HUDEP-2 (cell line): ENCODE data around the gene CAMKK2.
"Not testable (repeated sequence)": the region's sequence is repeated elsewhere in the genome, so short reads cannot be mapped to it uniquely, and the experiment has no call there.

Experiments used
- DNase-seq, 76 experiments: peaks; one replicate each; lab custom pipeline; 2025; ENCODE audit not compliant: unreplicated experiment in 76 of 76; lab: John Stamatoyannopoulos, UW

CAMKK2 gene

DNA sequence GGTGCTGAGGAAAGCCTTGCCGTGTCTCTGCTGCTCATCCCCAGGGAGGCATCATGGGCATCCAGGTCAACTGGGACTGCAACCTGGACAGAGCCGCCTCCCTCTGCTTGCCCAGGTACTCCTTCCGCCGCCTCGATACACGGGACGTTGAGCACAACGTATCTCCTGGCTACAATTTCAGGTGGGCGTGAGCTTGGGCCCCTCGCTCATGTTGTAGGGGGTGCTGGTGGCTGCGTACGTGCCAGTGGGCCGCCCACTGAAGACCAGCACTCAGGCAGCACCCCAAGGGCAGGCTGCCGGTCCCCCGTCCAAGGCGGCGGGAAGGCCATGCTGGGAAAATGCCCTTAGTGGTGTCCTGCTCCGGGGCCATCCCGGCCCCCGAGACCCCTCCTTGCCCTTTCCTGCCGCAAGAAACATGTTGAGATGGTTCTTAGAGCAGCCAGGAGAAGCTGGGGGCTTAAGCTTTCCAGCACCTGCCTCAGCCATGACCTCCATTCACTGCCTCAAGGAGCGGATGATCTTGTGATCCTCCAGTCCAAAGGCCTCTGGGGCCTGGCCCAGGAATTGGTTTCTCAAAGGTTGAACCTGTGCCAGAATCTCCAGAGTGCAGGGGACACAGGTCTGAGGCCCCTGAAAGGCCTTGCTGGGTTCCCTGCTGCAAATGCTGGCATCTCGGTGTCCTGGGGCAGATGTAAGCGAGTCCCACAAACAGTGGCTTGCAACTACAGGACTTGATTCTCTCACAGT lies 67.4 kb downstream of the CAMKK2 start:
- DNase-seq, result no peak

DNA sequence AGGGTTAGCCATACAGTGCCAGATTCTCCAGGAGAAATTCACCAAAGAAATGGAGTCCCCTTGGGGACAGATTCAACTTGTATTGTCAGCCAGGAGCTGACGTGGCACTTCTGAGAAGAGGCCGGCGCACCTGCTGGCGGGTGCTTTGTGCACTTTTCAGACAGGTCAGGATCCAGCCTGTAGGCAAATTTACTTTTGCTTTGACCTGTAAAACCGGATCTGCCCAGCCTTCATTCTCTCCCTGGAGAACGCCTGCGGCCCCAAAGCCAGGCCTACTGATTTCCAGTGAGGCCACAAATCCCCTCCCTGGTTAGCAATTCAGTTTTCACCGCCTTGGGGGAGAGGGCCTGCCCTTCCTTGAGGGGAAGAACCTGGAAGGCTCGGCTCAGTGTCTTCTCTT lies 69.2 kb downstream of the CAMKK2 start:
- no peak for DNase-seq

DNA sequence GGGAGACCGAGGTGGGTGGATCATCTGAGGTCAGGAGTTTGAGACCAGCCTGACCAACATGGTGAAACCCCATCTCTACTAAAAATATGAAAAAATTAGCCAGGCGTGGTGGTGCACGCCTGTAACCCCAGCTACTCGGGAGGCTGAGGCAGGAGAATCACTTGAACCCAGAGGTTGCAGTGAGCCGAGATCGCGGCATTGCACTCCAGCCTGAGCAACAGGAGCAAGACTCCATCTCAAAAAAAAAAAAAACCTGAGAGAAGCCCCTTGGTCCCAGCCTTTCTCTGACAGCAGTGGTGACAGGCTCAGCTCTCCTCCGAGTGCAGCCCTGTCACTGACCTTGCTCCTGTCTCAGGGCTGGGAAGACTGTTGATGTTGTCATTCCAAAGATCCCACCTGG lies 69.6 kb downstream of the CAMKK2 start:
- DNase-seq, result not testable (repeated sequence)

DNA sequence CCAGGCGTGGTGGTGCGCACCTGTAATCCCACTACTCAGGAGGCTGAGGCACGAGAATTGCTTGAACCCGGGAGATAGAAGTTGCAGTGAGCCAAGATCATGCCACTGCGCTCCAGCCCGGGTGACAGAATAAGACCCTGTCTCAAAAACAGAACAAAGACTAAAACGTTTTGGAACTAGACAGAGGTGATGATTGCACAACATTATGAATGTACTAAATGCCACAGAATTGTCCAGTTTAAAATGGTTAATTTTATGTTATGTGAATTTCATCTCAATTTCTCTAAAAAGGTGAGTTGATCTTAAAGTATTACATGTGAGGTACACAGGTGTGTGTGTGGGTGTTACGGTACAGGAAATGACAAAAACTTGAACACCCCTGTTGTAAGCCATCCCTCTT lies 70.1 kb downstream of the CAMKK2 start:
- DNase-seq, result no peak

DNA sequence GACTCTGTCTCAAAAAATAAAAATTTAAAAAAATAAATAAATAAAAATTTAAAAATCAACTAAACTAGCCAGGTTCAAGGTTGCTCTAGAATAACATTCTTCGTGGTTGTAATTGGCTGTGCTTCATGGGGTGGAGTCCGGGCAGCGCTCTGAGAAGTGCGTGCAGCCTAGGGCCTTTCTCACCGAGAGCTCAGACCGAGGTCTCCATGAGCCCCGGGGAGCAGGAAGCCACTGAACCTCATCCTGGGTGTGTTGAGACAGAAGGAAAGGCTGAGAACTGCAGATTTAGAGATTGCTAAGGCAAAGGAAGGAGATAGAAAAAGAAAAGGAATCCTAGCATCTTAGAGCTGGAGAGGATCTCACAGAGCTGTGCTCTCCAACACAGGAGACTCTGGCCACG lies 71.9 kb downstream of the CAMKK2 start:
- no peak for DNase-seq

DNA sequence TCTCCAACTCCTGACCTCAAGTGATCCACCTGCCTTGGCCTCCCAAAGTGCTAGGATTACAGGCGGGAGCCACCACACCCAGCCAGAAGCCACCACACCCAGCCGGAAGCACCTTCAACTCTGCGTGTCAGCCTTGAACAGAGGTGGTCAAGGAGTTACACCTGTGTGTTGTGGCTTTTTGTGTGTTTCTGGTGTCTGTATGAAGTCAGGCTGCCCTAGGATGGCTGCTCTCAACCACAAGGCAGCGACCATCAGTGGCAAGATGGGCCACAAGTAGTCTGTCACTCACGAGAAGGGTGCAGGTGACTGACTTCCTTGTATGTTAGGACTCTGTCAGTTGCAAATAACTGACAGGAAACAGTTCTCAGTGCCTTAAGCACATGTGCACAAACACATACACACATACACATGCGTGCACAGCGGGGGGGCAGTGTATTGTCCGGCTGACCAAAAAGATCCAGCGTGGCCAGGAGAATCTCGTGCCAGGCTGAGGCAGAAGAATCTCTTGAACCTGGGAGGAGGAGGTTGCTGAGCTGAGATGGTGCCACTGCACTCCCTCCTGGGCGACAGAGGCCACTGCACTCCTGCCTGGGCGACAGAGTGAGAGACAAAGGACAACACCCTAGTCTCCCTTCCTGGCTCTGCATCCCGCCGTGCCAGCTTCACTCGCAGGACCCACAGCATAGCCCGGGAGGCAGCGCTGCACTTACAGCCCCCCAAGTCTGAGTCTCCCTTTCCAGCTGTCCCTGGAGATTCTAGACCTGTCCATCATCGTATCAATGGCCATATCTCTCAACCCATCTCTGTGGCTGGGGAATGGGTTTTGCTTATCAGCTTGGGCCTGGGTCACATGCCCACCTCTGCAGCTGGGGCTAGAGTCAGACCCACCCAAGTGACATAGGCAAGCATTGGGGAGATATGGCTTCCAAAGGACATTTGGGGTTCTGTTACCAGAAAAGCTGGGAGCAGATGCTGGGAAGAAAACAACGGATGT lies 72.9 kb downstream of the CAMKK2 start:
- DNase-seq, result peak in 46 of 76 experiments; percentile 6 to 54 (median 27)

DNA sequence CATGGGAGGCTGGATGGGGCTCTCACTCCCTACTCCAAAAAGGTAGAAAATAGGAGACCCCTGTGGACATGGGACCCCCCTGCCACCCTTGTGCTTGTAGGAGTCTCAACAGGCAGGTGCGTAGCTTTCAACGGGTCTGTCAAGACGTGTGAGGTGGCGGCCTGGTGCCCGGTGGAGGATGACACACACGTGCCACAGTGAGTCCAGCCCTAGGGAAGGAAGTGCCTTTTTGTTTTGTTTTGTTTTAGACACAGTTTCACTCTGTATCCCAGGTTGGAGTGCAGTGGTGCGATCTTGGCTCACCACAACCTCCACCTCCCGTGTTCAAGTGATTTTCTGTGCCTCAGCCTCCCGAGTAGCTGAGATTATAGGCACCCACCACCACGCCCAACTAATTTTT lies 73.7 kb downstream of the CAMKK2 start:
- no peak for DNase-seq

DNA sequence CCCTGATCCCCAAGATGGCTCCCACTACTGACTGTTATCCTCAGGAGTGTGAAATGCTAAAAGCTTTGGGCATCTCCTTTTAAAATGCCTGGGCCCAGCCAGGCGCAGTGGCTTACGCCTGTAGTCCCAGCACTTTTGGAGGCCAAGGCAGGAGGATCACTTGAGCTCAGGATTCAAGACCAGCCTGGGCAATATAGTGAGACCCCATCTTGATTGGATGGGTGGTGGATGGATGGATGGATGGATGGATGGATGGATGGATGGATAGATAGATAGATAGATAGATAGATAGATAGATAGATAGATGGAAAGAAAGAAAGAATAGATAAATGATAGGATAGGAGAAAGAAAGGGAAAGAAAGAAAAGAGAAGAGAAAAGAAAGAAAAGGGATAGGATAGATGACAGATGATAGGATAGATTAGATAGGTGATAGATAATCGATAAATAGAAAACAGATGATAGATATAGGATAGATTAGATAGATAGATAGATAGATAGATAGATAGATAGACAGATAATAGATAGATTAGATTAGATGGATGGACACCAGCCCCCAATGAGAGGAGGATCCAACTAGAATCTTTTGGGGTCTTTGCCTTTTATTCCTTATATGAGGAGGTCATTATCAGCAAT lies 77.0 kb downstream of the CAMKK2 start:
- DNase-seq, result no peak

DNA sequence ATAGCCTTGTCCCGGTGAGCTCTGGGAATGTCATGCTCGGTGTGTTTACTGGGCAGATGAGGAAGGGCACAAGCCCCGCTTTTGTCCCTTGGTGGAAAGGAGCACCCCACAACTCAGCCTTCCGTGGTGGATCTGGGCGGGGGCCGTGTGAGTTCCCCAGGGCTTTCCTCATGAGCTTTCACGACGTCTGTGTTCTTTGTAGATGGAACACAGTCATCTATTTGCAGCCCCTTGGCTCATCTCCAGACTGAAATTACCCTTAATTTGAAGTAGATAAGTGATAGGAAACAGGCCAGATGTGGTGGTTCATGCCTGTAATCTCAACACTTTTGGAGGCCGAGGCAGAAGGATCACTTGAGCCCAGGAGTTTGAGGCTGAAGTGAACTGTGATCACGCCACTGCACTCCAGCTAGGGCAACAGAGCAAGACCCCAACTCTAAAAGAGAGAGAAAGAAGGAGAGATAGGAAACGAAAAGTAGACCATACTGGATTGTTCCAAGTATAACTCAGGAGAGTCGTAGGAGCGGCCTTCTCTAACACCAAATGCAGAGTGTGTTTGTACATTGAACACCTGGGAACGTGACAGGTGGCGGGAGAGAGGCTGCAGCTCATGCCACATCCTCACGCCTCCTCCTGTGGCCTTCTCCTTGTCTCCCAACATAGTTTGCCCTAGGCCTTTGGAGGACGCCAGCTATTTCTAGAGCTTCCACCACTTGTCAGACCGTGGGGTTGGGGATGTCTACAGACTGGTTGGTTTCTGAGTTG lies 77.7 kb downstream of the CAMKK2 start:
- peak in 2 of 76 experiments; percentile 11 to 12 for DNase-seq

DNA sequence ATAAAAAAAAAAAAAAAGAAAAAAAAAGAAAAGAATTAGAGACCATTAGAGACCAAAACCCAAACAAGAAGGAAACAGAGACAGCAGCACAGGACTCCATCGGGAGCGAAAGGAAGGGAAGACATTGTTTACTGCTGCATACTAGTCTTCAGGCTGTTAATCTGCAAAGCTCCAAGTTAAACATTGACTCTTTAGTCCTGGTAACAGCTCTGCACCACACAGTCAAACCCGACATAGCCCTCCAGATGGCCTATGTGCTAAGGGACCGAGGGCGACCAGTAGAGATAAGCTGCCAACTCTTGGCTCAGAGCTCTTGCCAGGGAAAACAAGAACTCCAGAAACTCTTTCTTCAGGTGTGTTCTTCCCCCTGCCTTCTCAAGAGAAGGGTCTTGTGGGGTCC lies 78.7 kb downstream of the CAMKK2 start:
- DNase-seq, result no peak

DNA sequence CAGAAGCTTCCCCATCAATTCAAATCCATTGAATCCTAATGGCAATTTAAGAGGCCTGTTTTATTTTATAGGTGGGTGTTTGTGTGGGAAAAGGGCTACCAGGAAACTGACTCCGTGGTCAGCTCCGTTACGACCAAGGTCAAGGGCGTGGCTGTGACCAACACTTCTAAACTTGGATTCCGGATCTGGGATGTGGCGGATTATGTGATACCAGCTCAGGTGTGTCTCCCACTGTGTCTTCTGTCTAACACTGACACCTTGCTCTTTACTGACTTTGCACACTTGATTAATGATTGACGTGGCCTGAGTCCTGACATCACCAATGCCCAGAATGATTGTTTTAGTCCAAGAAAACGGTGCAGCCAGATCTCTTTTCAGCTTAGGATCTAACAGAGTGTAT lies 79.4 kb downstream of the CAMKK2 start:
- no peak for DNase-seq

DNA sequence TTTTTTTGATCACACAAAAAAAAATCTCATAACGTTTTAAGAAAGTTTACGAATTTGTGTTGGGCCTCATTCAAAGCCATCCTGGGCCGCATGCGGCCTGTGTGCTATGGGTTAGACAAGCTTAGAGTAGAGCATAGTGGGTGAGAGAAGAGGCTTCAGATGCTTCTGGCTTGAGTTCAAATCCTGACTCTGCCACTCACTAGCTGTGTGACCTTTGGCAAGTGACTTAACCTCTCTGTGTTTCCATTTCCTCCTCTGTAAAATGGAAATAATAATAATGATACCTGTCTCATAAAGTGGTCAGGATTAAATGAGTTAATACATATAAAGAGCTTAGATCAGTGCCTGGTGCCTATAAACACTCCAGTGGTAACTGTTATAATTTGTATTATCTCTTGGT lies 80.4 kb downstream of the CAMKK2 start:
- no peak for DNase-seq

DNA sequence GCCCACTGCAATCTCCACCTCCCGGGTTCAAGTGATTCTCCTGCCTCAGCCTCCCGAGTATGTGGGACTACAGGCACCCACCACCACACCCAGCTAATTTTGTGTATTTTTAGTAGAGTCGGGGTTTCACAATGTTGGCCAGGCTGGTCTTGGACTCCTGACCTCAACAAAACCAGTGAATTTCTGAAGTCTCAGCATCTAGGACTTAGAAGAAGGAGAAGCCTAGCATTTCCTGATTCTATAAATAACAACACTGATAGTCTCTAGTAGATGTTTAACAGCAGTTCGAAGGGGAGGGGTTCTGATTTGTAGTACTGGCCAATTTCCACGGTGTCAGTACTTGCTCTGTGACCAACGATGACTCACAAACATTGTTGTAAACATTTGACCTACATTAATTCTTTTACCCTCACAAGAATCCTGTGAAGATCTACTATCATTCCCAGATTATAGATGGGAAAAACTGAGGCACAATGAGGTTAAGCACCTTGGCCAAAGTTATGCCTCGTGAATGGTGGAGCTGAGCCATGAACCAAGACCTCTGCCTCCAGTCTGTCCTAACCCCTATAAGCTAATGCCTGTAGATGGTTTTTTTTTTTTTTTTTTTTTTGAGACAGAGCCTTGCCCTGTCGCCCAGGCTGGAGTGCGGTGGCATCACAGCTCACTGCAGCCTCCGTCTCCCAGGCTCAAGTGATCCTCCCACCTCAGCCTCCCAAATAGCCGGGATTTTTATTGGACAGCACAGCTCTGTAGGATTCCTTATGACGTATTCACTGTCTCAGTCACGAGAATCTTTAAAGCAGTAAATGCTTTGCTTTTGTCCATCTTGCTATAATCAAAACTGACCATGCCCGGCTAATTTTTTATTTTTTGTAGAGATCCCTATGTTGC lies 81.4 kb downstream of the CAMKK2 start:
- peak in 5 of 76 experiments; percentile 9 to 36 (median 16) for DNase-seq

DNA sequence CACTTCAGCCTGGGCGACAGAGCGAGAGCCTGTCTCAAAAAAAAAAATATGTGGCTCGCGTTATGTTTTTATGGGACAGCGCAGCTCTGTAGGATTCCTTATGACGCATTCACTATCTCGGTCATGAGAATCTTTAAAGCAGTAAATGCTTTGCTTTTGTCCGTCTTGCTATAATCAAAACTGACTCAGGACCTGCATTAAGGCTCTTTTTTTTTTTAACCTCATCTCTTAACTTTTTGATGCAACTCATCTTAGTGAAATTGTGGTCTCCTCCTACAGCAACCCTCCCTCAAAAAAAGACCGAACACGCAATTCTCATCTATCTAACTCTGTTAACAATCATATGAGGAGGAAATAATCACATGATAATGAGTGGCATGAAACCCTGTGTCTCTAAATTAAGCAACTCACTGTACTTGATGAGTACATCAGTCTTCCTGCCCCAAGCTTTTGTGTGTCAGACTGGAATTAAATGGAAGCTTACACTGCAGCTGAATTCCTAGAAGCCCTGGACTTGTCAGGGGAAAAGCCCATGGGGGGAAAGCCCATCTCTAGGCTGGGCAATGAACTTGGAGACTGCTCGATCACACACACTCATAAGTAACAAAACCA lies 82.2 kb downstream of the CAMKK2 start:
- no peak for DNase-seq

DNA sequence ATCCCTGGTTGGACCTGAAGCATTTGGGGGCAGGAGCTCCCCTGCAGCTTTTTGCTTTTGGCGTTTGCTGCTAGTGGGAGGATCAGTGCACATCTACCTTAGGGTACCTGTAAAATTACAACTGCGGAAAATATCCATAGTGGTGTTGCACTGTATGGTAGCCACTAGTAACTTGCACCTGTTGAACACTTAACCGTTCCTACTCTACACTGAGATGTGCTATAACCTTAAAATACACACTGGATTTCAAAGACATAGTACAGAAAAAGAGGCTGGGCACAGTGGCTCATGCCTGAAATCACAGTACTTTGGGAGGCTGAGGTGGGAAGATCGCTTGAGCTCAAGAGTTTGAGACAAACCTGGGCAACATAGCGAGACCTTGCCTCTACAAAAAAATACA lies 83.6 kb downstream of the CAMKK2 start:
- DNase-seq, result no peak

DNA sequence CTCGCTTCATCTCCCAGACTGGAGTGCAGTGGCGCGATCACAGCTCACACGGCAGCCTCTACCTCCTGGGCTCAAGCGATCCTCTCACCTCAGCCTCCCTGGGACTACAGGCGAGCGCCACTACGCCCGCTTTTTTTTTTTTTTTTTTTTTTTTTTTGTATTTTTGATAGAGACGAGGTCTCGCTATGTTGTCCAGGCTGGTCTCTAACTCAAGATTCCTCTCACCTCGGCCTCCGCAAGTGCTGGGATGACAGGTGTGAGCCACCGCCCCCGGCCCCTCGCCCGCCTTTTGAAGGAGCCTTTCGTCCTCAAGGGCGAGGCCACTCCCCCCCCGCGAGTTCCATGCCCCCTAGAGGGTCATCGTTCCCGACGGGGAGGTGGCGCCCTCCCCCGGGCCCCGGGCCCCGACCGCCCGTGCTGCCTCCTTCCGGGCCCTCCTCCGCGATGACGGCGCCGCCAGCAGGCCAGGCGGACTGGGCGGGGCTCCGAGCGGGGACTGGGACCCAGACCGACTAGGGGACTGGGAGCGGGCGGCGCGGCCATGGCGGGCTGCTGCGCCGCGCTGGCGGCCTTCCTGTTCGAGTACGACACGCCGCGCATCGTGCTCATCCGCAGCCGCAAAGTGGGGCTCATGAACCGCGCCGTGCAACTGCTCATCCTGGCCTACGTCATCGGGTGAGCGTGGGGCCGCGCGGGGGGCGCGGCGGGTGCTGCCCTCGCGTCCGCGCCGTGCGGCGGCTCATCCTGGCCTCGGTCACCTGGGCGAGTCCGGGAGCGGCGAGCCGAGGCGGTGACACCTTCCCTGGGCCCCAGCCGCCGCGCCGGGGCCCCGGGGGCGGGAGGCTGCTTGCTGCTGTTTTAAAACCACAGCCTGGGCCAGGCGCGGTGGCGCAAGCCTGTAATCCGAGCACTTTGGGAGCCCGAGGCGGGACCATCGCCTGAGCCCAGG lies 86.6 kb downstream of the CAMKK2 start, which contains the start of gene P2RX4:
Gene P2RX4, plus strand, starts transcription at position 506 of the 949 bp plus-strand sequence. Its CDS starts 36 bp downstream, at position 542.
- DNase-seq, result peak in 72 of 76 experiments; percentile 9 to 88 (median 72)

DNA sequence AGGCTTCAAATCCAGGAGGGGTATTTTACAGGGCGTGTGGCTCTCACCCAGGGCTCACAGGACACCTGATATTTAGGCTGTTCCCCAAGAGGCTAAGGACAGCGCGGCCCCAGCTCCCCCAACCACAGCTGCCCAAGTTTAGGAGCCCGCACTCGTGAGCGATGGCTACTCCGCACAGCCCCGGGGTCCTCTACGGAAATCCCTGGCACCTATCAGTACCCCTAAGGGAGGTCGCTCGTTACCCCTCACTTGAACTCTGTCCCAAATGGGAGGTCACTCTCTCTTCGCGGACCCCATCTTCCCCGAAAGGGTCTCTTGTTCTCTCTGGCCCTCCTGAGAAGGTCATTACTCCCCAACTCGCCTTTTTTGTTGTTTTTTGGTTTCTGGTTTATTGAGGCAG lies 87.3 kb downstream of the CAMKK2 start:
- DNase-seq, result no peak

DNA sequence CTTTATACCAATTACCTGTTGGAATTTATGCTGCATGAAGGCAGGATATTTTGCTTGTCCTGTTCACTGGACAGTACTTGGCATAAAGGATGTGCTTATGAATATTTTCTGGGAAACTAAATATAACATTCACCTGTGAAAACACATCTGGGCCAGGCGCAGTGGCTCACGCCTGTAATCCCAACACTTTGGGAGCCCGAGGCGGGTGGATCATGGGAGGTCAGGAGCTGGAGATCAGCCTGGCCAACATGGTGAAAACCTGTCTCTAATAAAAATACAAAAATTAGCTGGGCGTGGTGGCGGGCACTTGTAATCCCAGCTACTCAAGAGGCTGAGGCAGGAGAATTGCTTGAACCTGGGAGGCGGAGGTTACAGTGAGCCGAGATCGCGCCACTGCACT lies 87.9 kb downstream of the CAMKK2 start:
- DNase-seq, result not testable (repeated sequence)
